Right lobe of liver (tissue), 6 donors: ENCODE results near the gene NTN5. TPM values are rescaled to one million over a fixed set of nuclear protein-coding genes. Genes with fewer than 3 reads are reported as not detected.

ENCODE experiments used
- ATAC-seq, 4 donors: fragments of 200-7000 bp; cut with Tn5 transposase; one replicate each; pipeline ENCODE4 v1.9.1; 2020; ENCODE audit warnings: mild to moderate bottlenecking in 4 of 4, moderate library complexity in 4 of 4
- DNase-seq, 3 donors: peaks; one replicate each; pipeline ENCODE4 v3.0.0-alpha.2; 2020
- H3K27ac ChIP-seq, 3 donors: fragments of 200-600 bp; one replicate each; pipeline ENCODE4 v1.8.0; 2022
- H3K27me3 ChIP-seq, 2 donors: fragments of 200-600 bp; one replicate each; pipeline ENCODE4 v1.8.0; 2022
- H3K36me3 ChIP-seq, 4 donors: fragments of 200-600 bp; sonication (generic) in 1 of 4; one replicate each; pipeline versions ENCODE4 v1.5.1 to v1.8.0; 2017 to 2022; ENCODE audit warnings: control low read depth in 1 of 4
- H3K4me1 ChIP-seq, 4 donors: fragments of 200-600 bp; sonication (generic) in 1 of 4; one replicate each; pipeline versions ENCODE4 v1.5.1 to v1.8.0; 2017 to 2022; ENCODE audit warnings: control low read depth in 1 of 4
- H3K4me3 ChIP-seq, 3 donors: fragments of 200-600 bp; one replicate each; pipeline ENCODE4 v1.8.0; 2022
- H3K9me3 ChIP-seq, 4 donors: fragments of 200-600 bp; sonication (generic) in 1 of 4; one replicate each; pipeline versions ENCODE4 v1.5.1 to v1.8.0; 2017 to 2022; ENCODE audit warnings: control low read depth in 1 of 4
- POLR2A ChIP-seq: fragments of 450-650 bp; IDR thresholded peaks from one replicate; pipeline ENCODE4 v1.6.1; 2017; ENCODE audit warnings: antibody characterized with exemption, mild to moderate bottlenecking
- WGBS: methylation state at CpG from one replicate; pipeline ENCODE4 v1.1.6; 2018; ENCODE audit warnings: low coverage, low lambda C conversion rate; ENCODE audit not compliant: insufficient coverage; ENCODE audit errors: missing lambda C conversion rate; 5-methylcytosine and 5-hydroxymethylcytosine counted together
- intact Hi-C, 2 donors: fragments of 100-400 bp; cut with DNase I; formaldehyde crosslinking; loops; one replicate each; pipeline versions ENCODE4 v1.11.2 to v1.14.1; 2022
- total RNA-seq, 6 experiments: library from RNA; depleted of rRNA in 2 of 6; stranded (reverse); fragments of >200 nt in 2 of 6; fragmentation: NEBNext Ultra II Directional in 3 of 6; extraction: Animal tissue kit (Norgen Biotek cat#: 25700) in 3 of 6; gene quantifications; one replicate each; pipeline versions ENCODE4 v1.1.0 to v1.2.4, GENCODE V29; 2016 to 2023
- TF ChIP-seq, protein P1 (sequence below), 4 donors: fragments of 200-600 bp in 3 of 4; fragments of 450-650 bp in 1 of 4; IDR thresholded peaks; one replicate each; pipeline versions ENCODE4 v1.5.1 to v1.8.0; 2016 to 2022; ENCODE audit warnings: antibody characterized with exemption in 4 of 4, mild to moderate bottlenecking in 2 of 4
- donor health status: DM: no; HTN: yes; CAD: no.
- donor health status: DM: no; HTN: no; CAD: no.
- donor health status: DM: no; HTN: no; CAD: no.
- donor health status: DM: no; HTN: yes; CAD: no.
- donor health status: DM: no; HTN: yes; CAD: no.

NTN5 gene
- total RNA-seq, 6 experiments from 2014 or later, result 0.11 to 0.32 TPM; not detected in 4

DNA sequence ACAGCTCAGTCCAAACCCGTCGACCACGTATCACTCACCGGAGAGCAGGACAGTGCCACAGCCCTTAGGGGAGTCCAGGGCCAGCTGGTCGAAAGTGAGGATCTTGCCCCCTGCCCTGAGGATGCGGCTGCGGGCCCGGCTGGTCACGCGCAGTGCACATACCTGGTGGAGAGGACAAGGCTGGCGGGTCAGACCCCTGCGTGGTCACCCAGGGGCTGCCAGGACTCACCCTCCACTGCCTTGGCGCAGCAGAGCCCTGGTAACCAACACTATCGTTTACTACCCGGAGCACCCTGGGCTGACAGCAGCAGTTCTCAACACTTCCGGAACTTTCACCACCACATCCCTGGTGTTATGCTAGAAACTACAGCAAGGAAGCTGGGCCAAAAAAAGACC is 56.8 kb downstream of the NTN5 start:
- ATAC-seq, result no peak
- no peak overlapping the region for H3K4me3 ChIP-seq
- WGBS, result 63% methylated on average over 3 of the region's 16 CpGs
- peaks cover 0 to 26% (median 11%) of the 10 kb centered on the region in 4 donors for H3K4me1 ChIP-seq
- TF ChIP-seq POLR2A, result no peak
- TF ChIP-seq, protein P1, sequence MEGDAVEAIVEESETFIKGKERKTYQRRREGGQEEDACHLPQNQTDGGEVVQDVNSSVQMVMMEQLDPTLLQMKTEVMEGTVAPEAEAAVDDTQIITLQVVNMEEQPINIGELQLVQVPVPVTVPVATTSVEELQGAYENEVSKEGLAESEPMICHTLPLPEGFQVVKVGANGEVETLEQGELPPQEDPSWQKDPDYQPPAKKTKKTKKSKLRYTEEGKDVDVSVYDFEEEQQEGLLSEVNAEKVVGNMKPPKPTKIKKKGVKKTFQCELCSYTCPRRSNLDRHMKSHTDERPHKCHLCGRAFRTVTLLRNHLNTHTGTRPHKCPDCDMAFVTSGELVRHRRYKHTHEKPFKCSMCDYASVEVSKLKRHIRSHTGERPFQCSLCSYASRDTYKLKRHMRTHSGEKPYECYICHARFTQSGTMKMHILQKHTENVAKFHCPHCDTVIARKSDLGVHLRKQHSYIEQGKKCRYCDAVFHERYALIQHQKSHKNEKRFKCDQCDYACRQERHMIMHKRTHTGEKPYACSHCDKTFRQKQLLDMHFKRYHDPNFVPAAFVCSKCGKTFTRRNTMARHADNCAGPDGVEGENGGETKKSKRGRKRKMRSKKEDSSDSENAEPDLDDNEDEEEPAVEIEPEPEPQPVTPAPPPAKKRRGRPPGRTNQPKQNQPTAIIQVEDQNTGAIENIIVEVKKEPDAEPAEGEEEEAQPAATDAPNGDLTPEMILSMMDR (IDR thresholded peaks at IDR 0.05), result no peak
- intact Hi-C loops, result no loop called here
- H3K27ac ChIP-seq, result no peak overlapping the region
- H3K36me3 ChIP-seq, result peaks cover 0 to 28% (median 16%) of the 10 kb centered on the region in 4 donors
- no peak for DNase-seq
- H3K9me3 ChIP-seq, result no peaks in the 10 kb centered on the region
- no peaks in the 10 kb centered on the region for H3K27me3 ChIP-seq

DNA sequence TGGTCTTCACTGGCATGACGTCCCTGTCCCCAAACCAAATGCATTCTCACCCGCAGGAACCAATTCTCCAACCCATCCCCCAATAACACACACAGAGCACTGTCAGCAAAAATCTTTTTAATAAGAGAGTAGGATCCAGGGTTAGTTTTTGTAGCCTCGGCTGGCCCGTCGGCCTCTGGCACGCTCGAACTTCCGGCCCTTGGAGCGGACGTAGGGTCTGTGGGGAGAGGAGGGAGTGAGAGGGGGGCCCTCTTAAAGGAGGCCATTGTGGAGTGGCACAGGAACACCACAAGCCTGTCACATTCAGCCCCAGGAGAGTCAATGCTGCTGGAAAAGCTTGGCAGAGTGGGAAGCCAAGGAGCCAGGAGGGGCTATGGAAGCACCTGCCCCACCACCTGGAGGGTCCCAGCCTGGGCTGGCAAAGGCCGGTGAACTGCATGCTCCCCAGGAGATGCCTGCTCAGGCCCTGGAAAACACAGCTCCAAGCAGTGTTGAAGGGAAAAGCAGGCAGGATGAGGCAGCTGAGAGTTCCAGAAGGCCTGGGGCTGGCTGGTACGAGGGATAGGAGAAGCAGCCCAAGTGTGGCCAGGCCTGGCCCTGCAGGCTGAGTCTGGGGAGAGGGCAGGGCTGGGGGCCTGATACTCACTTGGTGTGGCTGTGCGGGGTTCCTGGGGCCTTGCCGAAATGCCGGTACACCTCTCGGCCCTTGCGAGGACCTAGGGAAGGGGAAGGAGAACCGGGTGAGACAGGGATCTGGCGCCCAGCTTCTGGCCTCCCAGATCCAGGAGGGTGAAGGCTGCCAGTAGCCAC is 57.4 kb downstream of the NTN5 start:
- Histone ChIP-seq H3K4me3 (no peak overlapping the region), H3K4me1 (peaks cover 0 to 26% (median 11%) of the 10 kb centered on the region in 4 donors), H3K36me3 (peaks cover 0 to 28% (median 16%) of the 10 kb centered on the region in 4 donors), H3K27ac (no peak overlapping the region), H3K27me3 (no peaks in the 10 kb centered on the region), H3K9me3 (no peaks in the 10 kb centered on the region)
- 59% methylated on average over 5 of the region's 19 CpGs for WGBS
- ATAC-seq, result no peak
- TF ChIP-seq, protein P1 (IDR thresholded peaks at IDR 0.05), result no peak
- TF ChIP-seq POLR2A, result no peak
- DNase-seq, result no peak
- intact Hi-C loops, result no loop called here

DNA sequence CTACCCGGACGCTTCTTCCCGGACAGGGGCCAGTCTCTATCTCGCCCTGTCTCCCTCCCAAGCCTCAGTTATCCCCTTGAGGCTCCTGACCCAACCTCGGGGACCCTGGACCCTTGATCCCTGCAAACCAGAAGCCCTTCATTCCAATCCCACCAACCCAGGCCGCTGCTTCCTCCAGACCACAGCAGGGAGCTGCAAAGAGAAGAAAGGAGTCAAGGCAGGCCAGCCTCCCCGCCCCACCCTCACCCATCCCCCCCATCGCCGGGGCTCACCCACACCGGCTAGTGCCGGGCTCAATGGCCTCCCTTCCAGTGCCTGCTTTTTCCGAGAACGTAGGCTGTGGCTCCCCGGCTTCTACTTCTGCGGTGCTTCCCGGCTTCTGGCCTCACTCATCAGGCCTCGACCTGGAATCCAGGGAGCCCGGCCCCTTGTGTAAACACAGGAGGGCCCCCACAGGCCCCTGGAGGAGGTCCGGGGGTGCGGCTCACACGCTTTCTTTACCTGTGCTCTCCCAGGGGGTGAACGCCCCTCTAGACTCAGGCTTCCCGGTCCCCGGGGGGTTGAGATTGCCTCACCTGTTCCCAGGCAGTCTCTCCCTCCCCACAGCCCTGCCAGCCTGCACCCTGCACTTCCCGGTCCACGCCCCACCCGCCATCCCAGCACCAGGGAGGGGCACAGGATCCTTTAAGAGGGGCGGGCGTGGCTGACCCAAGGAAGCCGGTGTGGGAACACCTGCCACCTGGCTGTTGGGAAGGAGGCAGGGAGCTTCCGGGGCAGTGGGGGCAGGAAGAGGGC is 58.2 kb downstream of the NTN5 start, which contains the start of gene FAM83E:
Gene FAM83E (minus strand): TSS at position 641 of the 795 bp plus-strand sequence. CDS start 1,704 bp downstream, outside the sequence.
- 73% methylated on average over 18 of the region's 31 CpGs for WGBS
- DNase-seq (no peak), ATAC-seq (no peak)
- H3K4me1 ChIP-seq, result peaks cover 0 to 21% (median 8%) of the 10 kb centered on the region in 4 donors
- no peak within 1 kb of the TSS for H3K4me3 ChIP-seq
- peaks cover 0 to 28% (median 16%) of the 10 kb centered on the region in 4 donors for H3K36me3 ChIP-seq
- H3K9me3 ChIP-seq, result no peaks in the 10 kb centered on the region
- no peak for TF ChIP-seq POLR2A
- TF ChIP-seq, protein P1 (IDR thresholded peaks at IDR 0.05), result no peak
- H3K27ac ChIP-seq, result no peak within 1 kb of the TSS
- no peaks in the 10 kb centered on the region for H3K27me3 ChIP-seq
- intact Hi-C loops, result no loop called here

DNA sequence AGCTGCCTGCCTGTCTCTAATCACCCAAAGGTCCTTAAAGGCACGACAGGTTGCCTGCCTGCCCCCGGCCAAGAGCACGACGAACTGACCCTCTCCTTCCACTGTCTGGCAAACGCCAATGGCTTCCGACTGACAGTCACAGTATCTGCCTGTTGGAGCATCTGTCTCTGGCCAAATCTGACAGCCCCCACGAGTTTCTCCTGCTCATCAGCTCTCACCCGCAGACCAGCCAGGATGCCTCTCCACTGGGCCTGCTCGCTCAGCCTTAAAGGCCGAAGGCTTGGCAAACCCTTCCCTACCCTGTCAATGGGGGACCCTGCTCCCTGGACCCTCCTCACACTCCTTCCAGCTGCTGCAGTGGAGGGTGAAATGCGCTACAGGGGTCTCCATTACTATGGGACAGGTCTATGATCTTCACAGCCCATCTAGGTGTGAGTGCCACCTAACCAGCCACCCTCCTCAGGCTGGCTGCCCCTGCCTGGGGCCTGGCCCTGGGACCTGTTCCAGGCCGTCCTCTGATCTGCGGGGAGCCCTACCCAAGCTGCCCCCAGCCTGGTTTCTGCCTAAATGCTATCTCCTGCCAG is 58.9 kb downstream of the NTN5 start:
- WGBS, result 67% methylated on average over 9 of the region's 13 CpGs
- TF ChIP-seq, protein P1 (IDR thresholded peaks at IDR 0.05), result no peak
- TF ChIP-seq POLR2A, result no peak
- ATAC-seq (no peak), DNase-seq (no peak)
- Histone ChIP-seq H3K36me3 (peaks cover 0 to 28% (median 16%) of the 10 kb centered on the region in 4 donors), H3K27ac (no peak overlapping the region), H3K4me1 (peaks cover 0 to 21% (median 8%) of the 10 kb centered on the region in 4 donors), H3K27me3 (no peaks in the 10 kb centered on the region), H3K4me3 (no peak overlapping the region), H3K9me3 (no peaks in the 10 kb centered on the region)
- intact Hi-C loops, result no loop called here
